CD4-positive, alpha-beta T cell treated with Interleukin-15 for 4 hours (primary cell): ENCODE measurements around the gene CES2.
"Not testable (repeated sequence)": the region's sequence is repeated elsewhere in the genome, so short reads cannot be mapped to it uniquely, and the experiment has no call there.

Source experiments
- DNase-seq: peaks from one replicate; pipeline ENCODE4 v3.0.0-alpha.2; 2020; ENCODE audit warnings: low spot score

The CES2 gene

GRCh38 chr16:66919569-66920298, 15.6 kb upstream of the CES2 start:
- DNase-seq = no peak

GRCh38 chr16:66920299-66920590, 15.1 kb upstream of the CES2 start:
- no peak for DNase-seq

GRCh38 chr16:66920924-66921680, 14.2 kb upstream of the CES2 start:
- no peak for DNase-seq

- no peak for DNase-seq
Observed at GRCh38 chr16:66921729-66922450, 13.4 kb upstream of the CES2 start.

GRCh38 chr16:66923247-66923731, 12.0 kb upstream of the CES2 start:
- DNase-seq = no peak

GRCh38 chr16:66923866-66924265, 11.4 kb upstream of the CES2 start:
- no peak for DNase-seq

GRCh38 chr16:66924527-66925321, 10.6 kb upstream of the CES2 start:
- DNase-seq = peak; percentile 15

- no peak for DNase-seq
Observed at GRCh38 chr16:66925322-66925840, 9.9 kb upstream of the CES2 start, which contains the start of gene RRAD. TSS of gene RRAD (minus strand) at chr16:66925535. CDS start at chr16:66925179, 356 bp downstream.

GRCh38 chr16:66926171-66926947, 9.0 kb upstream of the CES2 start:
- no peak for DNase-seq

- DNase-seq = no peak
Observed at GRCh38 chr16:66926961-66927436, 8.3 kb upstream of the CES2 start.

GRCh38 chr16:66927918-66928649, 7.2 kb upstream of the CES2 start:
- no peak for DNase-seq

GRCh38 chr16:66928702-66929388, 6.5 kb upstream of the CES2 start:
- DNase-seq = peak; percentile 19

- no peak for DNase-seq
Observed at GRCh38 chr16:66930189-66930588, 5.1 kb upstream of the CES2 start.

GRCh38 chr16:66931665-66932064, 3.7 kb upstream of the CES2 start:
- no peak for DNase-seq

- no peak for DNase-seq
Observed at GRCh38 chr16:66932076-66932475, 3.2 kb upstream of the CES2 start.

- peak; percentile 51 for DNase-seq
Observed at GRCh38 chr16:66933776-66934137, 1.6 kb upstream of the CES2 start.

- peak; percentile 86 for DNase-seq
Observed at GRCh38 chr16:66934138-66934838, 1.0 kb upstream of the CES2 start, which contains the start of gene CIAO2B. TSS of gene CIAO2B (minus strand) at chr16:66934402. CDS start at chr16:66934364, 38 bp downstream.

GRCh38 chr16:66934839-66935313, 440 bp upstream of the CES2 start:
- DNase-seq = not testable (repeated sequence)

GRCh38 chr16:66936462-66936861, 1.1 kb downstream of the CES2 start:
- DNase-seq = no peak
